COLO829 (cell line): Measurements from ENCODE around the gene FGR.

Experiments
- DNase-seq: peaks from one replicate; pipeline ENCODE4 v3.0.0; 2012; ENCODE audit warnings: low spot score

Gene FGR

GRCh38 chr1:27600498-27601175, 34.3 kb downstream of the FGR start:
- no peak for DNase-seq

GRCh38 chr1:27599605-27600497, 35.1 kb downstream of the FGR start:
- no peak for DNase-seq

DNA sequence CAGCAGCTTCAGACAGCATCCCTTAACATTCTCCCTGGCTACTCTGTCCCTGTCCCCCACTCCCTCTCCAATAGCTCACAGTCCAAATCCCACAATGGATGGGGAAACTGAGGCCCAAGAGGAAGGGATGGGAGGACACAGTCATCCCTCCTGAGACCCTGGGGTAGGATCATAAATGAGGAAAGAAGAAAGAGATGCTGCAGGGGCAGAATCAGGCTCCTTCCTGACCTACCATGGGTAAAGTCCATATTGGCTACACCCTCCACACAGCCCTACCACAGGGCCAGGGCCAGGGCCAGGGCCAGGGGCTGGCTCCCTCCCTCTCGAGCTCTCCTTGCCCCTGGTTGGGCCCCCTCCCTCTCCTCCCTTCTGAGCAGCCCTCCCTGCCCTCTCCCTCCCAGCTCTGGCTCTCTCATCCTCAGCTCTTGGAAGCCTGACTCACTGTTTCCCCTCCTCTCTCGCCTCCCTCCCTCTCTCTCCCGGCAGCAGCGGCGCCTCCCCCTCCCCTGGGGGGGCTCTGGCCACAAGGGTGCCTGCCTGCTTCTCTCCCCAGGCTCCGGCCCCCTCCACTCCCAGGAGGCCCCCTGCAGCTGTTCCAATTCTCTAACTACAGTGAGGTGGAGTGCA, 36.0 kb downstream of the FGR start:
- no peak for DNase-seq

GRCh38 chr1:27598295-27598687, 36.7 kb downstream of the FGR start:
- no peak for DNase-seq

DNA sequence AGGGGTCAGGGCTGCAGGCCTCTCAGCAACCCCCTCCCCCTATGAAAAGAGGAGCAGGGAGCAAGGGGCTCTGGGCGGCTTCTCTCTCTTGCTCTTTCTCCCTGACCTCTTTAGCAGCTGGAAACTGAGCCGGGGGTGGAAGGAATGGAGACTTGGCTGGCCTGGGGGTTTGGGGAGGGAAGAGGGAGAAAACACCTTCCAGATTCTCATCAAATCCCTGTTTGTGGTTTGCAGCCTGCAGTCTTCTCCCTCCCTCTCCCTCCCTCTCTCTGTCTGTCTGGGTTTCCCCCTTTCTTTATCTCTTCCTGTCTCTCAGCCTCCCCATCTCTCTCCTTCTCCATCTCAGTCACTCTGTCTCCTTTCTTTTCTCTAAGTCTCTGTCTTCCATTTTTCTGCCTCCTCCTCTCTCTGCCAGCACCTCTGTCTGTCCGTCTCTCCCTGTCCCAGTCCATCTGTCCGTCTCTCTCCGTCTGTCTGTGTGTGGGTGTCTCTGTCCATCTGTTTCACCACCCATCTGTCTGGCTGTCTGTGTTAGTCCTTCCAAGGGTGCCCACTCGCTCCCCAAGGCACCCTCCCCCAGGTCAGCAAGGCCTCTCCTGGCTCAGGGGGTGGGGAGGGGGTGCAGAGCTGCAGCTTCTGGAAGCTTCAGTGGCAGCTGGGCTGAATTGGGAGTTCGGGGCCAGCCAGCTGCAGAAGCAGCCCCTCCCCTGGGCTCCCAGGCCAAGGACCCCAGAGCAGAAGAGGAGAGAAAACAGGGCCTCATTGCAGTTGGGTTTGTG, 37.3 kb downstream of the FGR start:
- no peak for DNase-seq

DNA sequence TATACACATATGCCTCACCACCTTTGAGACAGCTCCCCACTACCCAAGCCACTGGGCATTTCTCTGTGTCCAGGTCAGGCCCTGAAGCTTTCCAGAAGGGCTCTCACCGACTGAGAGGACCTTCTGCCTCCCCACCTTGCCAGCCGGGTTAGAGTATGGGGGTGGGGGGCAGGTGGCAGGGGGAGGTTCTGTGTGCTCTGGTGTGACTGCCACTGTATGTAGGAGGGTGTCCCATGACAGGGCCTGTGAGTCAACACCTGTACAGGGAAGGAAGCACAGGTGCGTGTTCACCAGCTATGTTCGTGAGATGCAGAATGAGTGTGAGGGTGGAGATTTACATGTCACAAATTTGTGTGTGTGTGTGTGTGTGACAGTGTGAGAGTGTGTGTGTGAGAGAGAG, 38.0 kb downstream of the FGR start:
- DNase-seq = no peak

DNA sequence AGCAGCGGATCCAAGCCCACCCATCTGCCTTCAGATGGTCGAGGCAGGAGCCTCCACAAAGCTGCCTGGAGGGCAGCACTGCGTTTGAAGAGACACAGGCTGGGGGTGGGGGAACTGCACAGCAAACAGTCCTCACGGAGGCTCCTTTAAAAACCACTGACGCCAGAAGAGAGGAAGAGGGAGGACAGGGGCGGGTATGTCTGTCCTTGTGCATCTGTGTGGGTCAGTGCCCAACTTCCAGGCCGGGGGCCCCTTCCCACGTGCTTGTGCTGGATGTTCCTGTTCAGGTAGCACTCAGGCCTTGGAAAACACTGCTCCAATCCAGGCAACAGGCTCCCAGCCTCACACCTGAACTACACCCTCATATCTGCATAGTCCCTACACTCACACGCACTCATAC, 38.7 kb downstream of the FGR start:
- DNase-seq = no peak

DNA sequence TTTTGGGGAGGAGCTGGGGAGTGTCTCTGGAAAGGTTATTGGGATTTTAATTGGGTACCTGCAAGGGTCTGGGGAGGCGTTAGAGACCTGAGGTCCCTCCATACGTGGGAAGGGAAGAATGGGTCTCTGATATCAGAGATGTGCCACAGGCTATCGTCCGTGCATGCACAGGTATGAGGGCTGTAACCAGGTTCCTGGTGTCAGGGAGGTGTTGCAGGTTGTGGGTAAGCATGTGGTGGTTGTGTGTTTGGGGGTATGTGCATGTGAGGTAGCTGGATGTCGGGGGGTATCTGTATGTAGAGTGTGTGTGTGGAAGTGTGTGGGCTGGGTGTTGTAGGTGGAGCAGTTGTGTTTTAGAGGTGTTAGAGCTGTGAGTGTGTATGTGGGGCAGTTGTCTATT, 39.4 kb downstream of the FGR start:
- no peak for DNase-seq

GRCh38 chr1:27594564-27595510, 40.1 kb downstream of the FGR start:
- no peak for DNase-seq

- DNase-seq = no peak
Observed at GRCh38 chr1:27593678-27594563, 41.1 kb downstream of the FGR start.

- no peak for DNase-seq
Observed at GRCh38 chr1:27592931-27593677, 41.9 kb downstream of the FGR start.

GRCh38 chr1:27592232-27592930, 42.6 kb downstream of the FGR start:
- DNase-seq = no peak

- no peak for DNase-seq
Observed at GRCh38 chr1:27591622-27592021, 43.4 kb downstream of the FGR start.

- no peak for DNase-seq
Observed at GRCh38 chr1:27590917-27591508, 44.0 kb downstream of the FGR start.

- no peak for DNase-seq
Observed at GRCh38 chr1:27589841-27590426, 45.1 kb downstream of the FGR start.

DNA sequence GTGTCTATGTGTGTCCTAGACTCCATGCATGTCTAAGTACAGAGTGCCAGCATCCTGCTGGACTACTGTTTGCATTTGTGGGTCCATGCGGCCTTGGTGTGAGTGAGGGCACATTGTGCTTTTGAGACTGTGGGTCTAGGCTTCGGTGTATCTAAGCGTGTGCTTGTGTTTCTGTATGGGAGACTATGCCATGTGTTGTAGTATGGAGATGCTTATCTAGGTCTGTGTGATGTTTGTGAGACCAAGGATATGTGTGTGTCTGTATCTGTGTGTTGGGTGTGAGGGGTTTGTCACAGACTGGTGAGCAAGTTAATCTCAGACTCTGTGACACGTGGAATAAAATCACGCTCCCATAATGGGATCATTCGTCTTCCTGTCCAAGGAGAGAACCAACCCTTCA, 45.5 kb downstream of the FGR start:
- DNase-seq = no peak

- DNase-seq = no peak
Observed at GRCh38 chr1:27588256-27589232, 46.4 kb downstream of the FGR start.
